ENCODE data around the gene LRRC74A. TPM values are rescaled to one million over a fixed set of nuclear protein-coding genes. Genes with fewer than 3 reads are reported as not detected.

The LRRC74A gene
- total and polyA plus RNA-seq, 9 donors = 0.10 to 0.12 TPM; not detected in 7

DNA sequence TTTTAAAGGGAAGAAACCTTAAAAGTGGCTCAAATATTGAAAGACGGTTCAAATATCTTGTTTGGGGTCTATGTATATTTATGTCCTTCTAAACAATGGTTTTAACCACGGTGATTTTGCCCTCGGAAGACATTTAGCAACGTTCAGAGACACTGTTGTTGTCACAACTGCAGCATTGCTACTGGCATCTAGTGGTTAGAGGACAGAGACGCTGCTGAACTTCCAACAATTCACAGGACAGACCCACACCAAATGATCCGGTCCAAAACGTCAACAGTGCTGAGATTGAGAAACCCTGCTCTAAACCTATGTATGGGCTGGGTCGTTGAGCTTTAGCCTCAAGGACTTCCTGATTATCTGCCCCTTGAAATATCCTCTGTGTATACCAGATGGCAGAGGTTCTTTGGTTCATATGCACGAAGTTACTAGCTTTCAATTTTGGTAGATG is 15.2 kb upstream of the LRRC74A start:
- intact Hi-C loops (cut with DNase I) = no loop called here
- no peak overlapping the region for H3K27ac ChIP-seq
- DNase-seq = no peak
- no peaks in the 10 kb centered on the region for H3K9me3 ChIP-seq
- TF ChIP-seq, protein P1, sequence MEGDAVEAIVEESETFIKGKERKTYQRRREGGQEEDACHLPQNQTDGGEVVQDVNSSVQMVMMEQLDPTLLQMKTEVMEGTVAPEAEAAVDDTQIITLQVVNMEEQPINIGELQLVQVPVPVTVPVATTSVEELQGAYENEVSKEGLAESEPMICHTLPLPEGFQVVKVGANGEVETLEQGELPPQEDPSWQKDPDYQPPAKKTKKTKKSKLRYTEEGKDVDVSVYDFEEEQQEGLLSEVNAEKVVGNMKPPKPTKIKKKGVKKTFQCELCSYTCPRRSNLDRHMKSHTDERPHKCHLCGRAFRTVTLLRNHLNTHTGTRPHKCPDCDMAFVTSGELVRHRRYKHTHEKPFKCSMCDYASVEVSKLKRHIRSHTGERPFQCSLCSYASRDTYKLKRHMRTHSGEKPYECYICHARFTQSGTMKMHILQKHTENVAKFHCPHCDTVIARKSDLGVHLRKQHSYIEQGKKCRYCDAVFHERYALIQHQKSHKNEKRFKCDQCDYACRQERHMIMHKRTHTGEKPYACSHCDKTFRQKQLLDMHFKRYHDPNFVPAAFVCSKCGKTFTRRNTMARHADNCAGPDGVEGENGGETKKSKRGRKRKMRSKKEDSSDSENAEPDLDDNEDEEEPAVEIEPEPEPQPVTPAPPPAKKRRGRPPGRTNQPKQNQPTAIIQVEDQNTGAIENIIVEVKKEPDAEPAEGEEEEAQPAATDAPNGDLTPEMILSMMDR (IDR thresholded peaks at IDR 0.05) = no peak
- no peak for TF ChIP-seq EP300 (IDR thresholded peaks at IDR 0.05)
- no peak for TF ChIP-seq POLR2A (IDR thresholded peaks at IDR 0.05)
- WGBS, 3 donors = 6 to 12% (median 8%) methylated on average over 9 of the region's 9 CpGs
- H3K4me3 ChIP-seq = no peak overlapping the region
- H3K4me1 ChIP-seq (ENCODE audit: insufficient read depth) = peaks cover 3% of the 10 kb centered on the region
- no peaks in the 10 kb centered on the region for H3K36me3 ChIP-seq
- H3K27me3 ChIP-seq = no peaks in the 10 kb centered on the region

- no peak for TF ChIP-seq EP300 (IDR thresholded peaks at IDR 0.05)
- TF ChIP-seq, protein P1 (IDR thresholded peaks at IDR 0.05) = no peak
- TF ChIP-seq POLR2A (IDR thresholded peaks at IDR 0.05) = no peak
- no peak for DNase-seq
- no peaks in the 10 kb centered on the region for H3K9me3 ChIP-seq
- H3K27ac ChIP-seq = peak overlapping the region in 1 of 2 donors; percentile 88
- 62 to 71% (median 66%) methylated on average over 4 of the region's 4 CpGs for WGBS, 3 donors
- peak overlapping the region; percentile 81 for H3K4me3 ChIP-seq
- intact Hi-C loops (cut with DNase I) = no loop called here
- H3K27me3 ChIP-seq = no peaks in the 10 kb centered on the region
- H3K4me1 ChIP-seq (ENCODE audit: insufficient read depth) = peaks cover 3% of the 10 kb centered on the region
- H3K36me3 ChIP-seq = no peaks in the 10 kb centered on the region
Measured at GRCh38 chr14:76811561-76811960, 14.6 kb upstream of the LRRC74A start.

GRCh38 chr14:76812093-76812421 is 14.2 kb upstream of the LRRC74A start:
- H3K36me3 ChIP-seq = no peaks in the 10 kb centered on the region
- intact Hi-C loops (cut with DNase I) = no loop called here
- peak overlapping the region; percentile 32 to 88 for H3K27ac ChIP-seq
- H3K4me3 ChIP-seq = peak overlapping the region; percentile 81
- H3K27me3 ChIP-seq = no peaks in the 10 kb centered on the region
- TF ChIP-seq POLR2A (IDR thresholded peaks at IDR 0.05) (no peak), EP300 (IDR thresholded peaks at IDR 0.05) (no peak)
- TF ChIP-seq, protein P1 (IDR thresholded peaks at IDR 0.05) = no peak
- H3K4me1 ChIP-seq (ENCODE audit: insufficient read depth) = peaks cover 3% of the 10 kb centered on the region
- DNase-seq = no peak
- H3K9me3 ChIP-seq = no peaks in the 10 kb centered on the region
- WGBS, 3 donors = 0 to 1% (median 1%) methylated on average over 18 to 20 of the region's 20 CpGs

- Histone ChIP-seq H3K9me3 (no peaks in the 10 kb centered on the region), H3K27me3 (no peaks in the 10 kb centered on the region), H3K36me3 (no peaks in the 10 kb centered on the region), H3K4me1 (ENCODE audit: insufficient read depth) (peaks cover 3% of the 10 kb centered on the region), H3K27ac (peak within 1 kb of the TSS; percentile 32 to 88), H3K4me3 (peak within 1 kb of the TSS; percentile 81)
- TF ChIP-seq, protein P1 (IDR thresholded peaks at IDR 0.05) = peak in 1 of 3 donors; percentile 20
- TF ChIP-seq EP300 (IDR thresholded peaks at IDR 0.05) (no peak), POLR2A (IDR thresholded peaks at IDR 0.05) (peak; percentile 75)
- 4 to 6% (median 5%) methylated on average over 64 to 69 of the region's 69 CpGs for WGBS, 3 donors
- peak; percentile 94 to 96 (median 96) for DNase-seq
- intact Hi-C loops (cut with DNase I) = no loop called here
Measured at GRCh38 chr14:76812422-76813383, 13.5 kb upstream of the LRRC74A start, which contains the start of gene ANGEL1. TSS of gene ANGEL1 (minus strand) at chr14:76812882. CDS start at chr14:76812827, 55 bp downstream.

All from ovary (tissue), 9 donors.